ENCODE results near the gene SMYD2.

- TF ChIP-seq POLR2A (IDR thresholded peaks at IDR 0.05; ENCODE audit: low read depth, low read length) (no peak), TAF1 (IDR thresholded peaks at IDR 0.05; ENCODE audit: borderline replicate concordance, low read depth, low read length) (no peak), POLR2AphosphoS5 (IDR thresholded peaks at IDR 0.05; ENCODE audit: low read depth, low read length) (no peak)
Observed at GRCh38 chr1:214354440-214355148, 73.6 kb downstream of the SMYD2 start.
